Stimulated activated CD4-positive, alpha-beta T cell treated with anti-CD3 and anti-CD28 coated beads, Interleukin-4, amount 100 ng/mL, for 48 hours (primary cell): ENCODE data around the gene TMED3.
A peak's percentile ranks its signal among the peaks of the same experiment; 100 is the strongest.

Experiments
- DNase-seq, 2 donors: peaks; one replicate each; pipeline ENCODE4 v3.0.0-alpha.2; 2020; ENCODE audit warnings: low read depth in 2 of 2

TMED3 gene

GRCh38 chr15:79310985-79311900, at the start of gene TMED3:
TSS of gene TMED3 (plus strand) at chr15:79311112. CDS start at chr15:79311250, 138 bp downstream.
- DNase-seq, result peak; percentile 61 to 79

DNA sequence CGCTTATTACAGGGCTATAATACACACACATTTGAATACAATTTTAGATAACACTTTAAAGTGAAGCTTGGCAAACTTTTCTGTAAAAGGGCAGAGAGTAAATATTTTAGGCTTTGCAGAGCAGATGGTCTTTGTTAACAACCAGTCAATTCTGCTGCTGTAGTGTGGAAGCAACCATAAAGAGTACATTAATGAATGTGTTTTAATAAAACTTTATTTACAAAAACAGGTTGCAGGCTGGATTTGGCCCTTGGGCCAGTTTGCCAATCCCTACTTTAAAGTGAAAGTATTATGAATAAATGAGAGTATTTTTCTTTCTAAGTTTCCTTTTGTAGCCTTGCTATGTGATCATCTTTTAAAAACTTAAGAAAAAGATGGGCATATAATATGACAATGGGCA, 49.1 kb upstream of the TMED3 start:
- DNase-seq, result no peak

- no peak for DNase-seq
These were observed 45.7 kb upstream of the TMED3 start for GRCh38 chr15:79265167-79265566.

DNA sequence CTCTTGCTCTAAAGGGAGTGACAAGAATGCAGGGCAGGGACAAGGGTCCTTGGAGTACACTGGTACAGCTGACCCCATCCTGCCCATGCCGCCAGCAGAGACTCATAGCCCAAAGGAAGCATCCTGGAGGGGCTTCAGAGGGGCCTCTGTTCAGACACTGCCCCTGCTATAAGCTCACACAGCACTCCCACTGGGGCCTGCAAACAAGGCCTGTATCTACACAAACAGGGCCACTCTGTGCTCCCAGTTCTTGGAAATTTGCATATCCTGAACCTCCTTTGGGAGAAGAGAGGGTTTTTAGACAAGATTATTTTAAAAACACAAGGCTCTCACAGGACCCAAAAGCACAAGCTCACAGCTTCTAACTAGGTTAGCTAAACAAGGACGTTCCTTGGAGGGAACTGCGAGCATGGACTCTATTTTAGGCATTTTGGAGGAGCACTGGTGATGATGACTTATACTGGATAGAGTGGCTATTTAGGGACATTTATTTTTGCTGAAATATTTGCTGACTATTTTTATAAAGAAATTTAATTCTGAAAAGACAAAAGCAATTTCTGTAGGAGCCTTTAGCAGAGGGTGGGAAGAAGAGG, 44.8 kb upstream of the TMED3 start:
- DNase-seq, result no peak

- DNase-seq, result no peak
These were observed 28.3 kb upstream of the TMED3 start, which contains the start of gene ANKRD34C for GRCh38 chr15:79282371-79283251. TSS of gene ANKRD34C (plus strand) at chr15:79282722. CDS start at chr15:79293285, 10,563 bp downstream.

- DNase-seq, result peak; percentile 14 to 37
These were observed 27.5 kb upstream of the TMED3 start for GRCh38 chr15:79283252-79284048.

GRCh38 chr15:79290642-79291275, 20.2 kb upstream of the TMED3 start:
- DNase-seq, result no peak

GRCh38 chr15:79292011-79292410, 18.9 kb upstream of the TMED3 start:
- no peak for DNase-seq

DNA sequence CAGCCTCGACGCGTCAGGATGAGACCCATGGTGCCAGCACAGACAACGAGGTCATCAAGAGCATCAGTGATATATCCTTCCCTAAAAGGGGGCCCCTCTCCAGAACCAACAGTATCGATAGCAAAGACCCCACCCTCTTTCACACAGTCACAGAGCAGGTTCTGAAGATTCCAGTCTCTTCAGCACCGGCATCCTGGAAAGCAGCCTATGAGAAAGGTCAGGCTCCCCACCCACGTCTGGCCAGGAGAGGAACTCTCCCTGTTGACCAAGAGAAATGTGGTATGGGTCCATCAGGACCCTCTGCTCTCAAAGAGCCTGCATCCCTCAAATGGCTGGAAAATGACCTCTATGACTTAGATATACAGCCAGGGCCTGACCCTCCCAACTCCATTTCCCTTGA, 16.8 kb upstream of the TMED3 start:
- no peak for DNase-seq

DNA sequence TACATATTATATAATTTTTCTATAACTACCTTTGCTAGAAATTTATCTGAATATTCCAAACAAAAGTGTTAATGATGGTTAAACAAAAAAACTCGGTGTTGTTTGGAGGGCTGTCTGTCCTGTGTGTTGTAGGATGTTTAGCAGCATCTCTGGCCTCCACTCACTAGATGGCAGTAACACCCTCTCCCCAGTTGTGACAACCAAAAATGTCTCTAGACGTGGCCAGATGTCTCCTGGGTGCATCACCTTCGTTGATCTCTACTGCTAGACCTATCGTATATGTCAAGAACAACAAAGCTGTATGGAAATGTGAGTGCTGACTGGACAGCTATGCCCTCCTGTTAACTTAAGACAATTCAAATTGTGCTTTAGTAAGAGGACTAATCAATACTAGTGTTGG, 14.3 kb upstream of the TMED3 start:
- DNase-seq, result no peak

DNA sequence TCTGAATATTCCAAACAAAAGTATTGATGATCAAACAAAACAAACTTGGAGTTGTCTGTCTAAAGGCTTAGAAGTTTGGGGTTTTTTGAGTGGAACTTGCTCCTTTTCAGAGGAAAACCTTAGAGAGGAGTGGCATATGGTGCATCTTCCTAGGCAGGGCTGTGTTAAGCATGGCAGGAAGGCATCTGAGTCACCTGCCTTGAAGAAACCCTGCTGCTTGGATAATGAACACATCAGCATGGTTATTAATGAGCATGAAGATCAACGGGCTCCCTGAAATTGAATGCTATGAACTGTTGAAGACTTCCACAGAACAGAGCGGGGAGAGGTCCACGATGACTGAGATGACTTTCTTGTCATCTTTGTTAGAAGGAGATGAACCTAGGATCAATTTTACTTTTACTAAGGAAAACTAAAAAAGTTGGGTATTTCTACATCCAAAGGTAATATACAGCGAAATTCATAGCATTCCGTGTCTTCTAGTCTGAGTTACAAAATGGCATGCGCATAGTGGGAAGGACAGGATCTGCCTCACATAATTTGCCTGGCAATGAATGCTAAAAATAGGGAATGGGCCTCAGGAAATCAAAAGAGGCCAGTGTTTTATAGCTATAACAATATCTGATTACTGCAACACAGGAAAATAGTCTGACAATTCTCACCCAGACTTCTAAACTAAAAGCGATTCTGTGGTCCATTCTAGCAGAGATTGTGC, 11.6 kb upstream of the TMED3 start:
- no peak for DNase-seq

DNA sequence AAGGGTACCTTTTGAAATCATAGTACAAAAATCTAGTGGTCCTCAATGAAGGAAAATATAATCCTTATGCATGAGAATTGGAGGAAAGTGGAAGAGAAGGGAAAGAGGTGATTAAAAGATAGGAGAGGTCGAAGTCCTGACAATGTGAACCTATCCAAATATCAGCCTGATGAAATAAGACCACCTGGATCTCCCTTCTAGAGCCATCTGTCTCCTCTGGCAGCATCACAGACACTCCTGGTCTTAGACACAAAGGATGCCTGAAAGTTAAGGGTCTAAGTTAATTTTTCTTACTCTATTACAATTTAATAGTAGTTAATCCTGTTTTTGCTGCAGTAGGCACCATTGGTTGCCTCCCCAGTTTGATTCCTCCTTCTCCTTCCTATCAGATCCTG, 11.1 kb upstream of the TMED3 start:
- no peak for DNase-seq

DNA sequence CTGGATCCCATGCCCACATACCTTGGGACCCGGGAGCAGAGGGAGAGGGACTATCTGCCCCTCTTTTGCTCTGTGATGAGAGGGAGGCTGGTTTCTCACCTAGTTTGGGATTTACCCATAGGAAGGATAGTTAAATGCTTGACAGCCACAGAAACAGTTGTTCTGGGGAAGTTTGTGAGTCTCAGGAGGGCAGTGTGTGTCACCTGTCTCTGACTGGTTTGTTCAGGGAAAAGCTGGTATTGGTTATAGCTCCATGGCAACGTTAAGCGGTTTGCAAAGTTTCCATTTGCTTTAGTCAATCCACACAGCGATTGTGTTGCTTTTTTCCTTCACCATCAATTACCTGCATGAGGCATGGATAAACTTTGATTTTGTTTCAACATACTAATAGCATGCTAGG, 3.7 kb upstream of the TMED3 start:
- DNase-seq, result no peak

DNA sequence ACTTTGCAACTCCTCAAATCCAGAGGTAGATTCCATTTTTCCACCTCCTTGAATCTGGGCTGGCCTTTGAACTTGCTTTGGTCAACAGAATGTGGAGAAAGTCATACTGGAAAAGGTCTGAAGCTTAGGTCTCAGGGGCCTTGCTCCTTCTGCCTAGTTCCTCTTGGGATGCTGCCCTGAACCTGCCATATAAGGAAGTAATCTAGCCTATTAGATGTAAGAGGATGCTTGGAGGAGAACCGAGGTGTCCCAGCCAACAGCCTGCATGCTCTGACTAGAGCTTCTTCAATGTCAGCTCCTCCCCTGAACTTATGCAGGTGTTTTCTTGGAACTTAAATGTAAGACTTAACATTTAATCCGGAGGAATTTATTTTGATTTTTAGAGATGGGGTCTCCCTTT, 2.0 kb upstream of the TMED3 start:
- DNase-seq, result no peak

DNA sequence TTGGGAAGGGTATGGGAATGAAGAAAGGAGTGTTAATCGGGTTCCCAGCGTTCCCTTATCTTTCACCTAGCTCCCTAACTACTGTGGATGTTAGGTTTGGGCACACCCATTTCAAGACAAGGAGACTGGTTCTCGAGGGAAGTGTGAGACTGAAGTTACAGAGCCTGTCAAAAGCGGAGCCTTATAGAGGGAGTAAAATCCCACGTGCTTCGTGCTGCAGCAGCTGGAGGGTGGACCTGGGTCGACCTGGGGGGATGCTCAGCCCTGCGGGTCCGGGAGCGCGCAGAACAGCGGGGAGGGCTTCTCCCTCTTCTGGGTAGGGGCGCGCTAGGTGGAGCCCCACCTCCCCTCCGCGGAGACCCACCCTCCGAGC, 314 bp upstream of the TMED3 start:
- DNase-seq, result no peak

- DNase-seq, result no peak
These were observed 1.1 kb downstream of the TMED3 start for GRCh38 chr15:79311901-79312553.

- DNase-seq, result no peak
These were observed 3.3 kb downstream of the TMED3 start for GRCh38 chr15:79314186-79314585.

DNA sequence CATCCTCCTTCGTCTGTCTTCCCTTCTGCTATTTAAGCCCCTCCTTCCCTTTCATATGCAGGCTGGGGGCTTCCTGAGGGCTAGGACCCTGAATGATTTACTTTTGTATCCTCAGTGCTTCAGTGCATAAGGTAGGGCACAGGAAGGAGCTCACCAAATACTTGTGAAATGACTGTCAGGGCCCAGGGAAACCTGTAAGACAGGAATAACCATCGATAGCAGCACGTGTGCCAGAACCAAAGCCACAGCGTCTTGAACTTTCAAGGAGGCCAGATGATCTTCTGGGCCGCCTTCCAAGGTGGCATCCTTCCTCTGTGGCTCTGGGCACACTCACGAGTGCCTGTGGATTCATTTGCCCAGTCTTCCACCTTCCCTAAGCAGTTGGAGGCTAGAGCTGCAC, 3.9 kb downstream of the TMED3 start:
- no peak for DNase-seq

GRCh38 chr15:79315623-79316328, 4.9 kb downstream of the TMED3 start:
- no peak for DNase-seq
